Measurements from ENCODE around the gene CKAP2L.

The CKAP2L gene

DNA sequence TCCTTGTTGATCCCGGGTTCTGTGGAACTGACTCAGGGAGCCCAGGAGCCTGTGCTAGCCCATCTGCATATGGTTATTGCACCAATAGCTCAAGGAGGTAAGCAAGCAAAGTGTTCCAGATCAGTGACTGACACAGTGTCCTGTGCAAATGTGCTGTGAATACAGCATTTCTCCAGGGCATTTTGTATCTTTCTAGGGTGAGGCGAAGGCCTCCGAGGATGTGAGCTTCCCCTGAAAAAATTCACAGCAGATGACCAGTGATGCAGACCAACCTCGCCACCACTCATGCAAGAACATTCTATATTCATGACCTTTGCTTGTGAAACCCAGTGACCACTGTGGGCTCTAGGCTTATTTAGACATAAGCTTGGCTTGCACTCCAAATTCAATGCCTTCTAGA lies 58.8 kb downstream of the CKAP2L start:
- DNase-seq: no peak

DNA sequence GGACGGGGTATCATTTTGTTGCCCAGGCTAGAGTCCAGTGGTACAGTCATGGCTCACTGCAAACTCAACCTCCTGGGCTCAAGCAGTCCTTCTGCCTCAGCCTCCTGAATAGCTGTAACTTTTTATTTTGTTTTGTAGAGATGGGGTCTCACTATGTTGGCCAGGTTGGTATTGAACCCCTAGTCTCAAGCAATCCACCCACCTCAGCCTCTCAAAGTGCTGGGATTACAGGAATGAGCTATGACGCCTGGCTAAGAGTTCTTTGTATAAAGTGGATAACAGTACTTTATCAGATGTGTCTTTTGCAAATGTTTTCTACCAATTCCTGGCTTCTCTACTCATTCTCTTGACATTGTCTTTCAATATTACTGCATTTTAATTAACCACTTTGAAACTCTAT lies 60.7 kb downstream of the CKAP2L start:
- no peak for DNase-seq

DNA sequence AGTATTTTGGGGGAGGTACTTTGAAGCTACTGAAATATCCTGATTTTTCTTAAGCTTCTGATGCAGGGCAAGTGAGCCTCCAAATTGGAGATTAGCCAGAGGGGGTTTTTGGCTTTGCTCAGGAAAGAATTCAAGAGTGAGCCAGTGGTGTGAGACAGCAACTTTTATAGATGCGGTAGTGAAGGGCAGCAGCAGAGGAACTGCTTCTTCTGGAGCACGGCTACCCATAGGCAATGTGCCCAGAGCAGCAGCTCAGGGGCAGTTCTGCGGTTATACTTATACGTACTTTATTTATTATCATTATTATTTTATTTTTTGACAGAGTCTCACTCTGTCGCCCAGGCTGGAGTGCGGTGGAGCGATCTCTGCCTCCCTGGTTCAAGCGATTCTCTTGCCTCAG lies 63.4 kb downstream of the CKAP2L start:
- DNase-seq: no peak

DNA sequence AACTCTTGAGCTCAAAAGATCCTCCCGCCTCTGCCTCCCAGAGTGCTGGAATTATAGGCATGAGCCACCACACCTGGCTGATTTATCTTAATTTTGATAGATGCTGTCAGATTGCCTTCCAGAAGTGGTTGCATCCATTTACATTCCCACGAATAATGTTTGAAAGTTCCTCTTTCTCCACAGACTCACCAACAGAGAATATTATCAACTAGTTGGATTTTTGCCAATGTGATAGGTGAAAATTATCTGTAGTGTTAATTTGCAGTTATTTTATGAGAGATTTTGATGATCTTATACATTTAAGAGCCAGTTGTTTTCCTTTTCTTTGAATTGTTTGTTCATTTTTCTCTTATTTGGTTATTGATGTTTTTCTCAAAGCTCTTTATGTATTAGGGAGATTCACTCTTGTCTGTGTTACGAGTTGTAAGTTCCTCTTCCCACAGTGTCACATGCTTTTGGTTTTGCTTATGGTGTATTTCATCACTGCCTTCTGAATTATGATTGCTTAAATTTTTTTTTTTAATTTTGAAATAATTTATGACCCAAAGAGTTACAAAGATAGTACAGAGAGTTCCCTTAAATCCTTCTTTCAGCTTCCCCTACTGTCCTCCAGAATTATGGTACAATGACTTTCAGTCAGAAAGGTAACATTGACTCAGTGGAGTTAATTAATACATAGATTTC lies 64.3 kb downstream of the CKAP2L start:
- no peak for DNase-seq

DNA sequence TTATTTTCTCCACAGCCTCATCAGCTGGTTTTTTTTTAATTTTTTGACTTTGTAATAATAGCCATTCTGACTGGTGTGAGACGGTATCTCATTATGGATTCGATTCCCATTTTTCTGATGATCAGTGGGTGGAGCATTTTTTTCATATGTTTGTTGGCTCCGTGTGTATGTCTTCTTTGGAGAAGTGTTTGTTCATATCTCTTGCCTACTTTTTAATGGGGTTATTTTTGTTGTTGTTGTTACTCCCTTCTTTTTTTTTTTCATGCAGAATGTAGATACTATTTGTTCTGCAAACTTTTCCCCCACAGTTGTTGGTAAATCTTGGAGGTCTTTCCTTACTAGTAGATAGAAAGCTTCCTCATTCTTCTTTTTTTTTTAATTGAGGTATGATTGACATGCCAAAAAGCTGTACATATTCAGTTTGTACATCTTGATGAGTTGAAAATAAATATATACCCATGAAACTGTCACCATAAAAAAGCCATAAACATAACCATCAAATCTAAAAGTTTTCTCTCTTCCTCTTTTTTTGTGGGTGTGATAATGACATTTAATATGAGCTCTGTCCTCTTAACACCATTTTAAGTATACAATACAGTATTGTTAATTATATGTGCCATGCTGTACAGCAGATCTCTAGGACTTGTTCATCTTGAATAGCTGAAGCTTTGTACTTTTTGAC lies 65.4 kb downstream of the CKAP2L start:
- no peak for DNase-seq

DNA sequence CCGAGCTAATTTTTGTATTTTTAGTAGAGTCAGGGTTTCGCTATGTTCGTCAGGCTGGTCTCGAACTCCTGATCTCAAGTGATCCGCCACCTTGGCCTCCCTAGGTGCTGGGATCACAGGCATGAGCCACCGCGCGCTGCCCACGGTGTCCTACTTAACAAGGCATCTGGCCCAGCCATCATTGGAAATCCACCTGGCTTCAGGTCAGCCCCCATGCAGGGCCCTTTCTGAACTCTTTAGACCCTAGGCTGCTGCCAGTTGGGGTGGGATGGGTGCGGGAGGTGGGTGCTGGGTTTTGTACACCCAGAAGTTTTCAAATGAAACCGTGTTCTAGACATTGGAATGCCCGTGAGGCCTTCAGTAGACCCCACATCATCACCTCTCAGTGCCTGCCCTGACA lies 70.2 kb downstream of the CKAP2L start:
- DNase-seq: no peak

DNA sequence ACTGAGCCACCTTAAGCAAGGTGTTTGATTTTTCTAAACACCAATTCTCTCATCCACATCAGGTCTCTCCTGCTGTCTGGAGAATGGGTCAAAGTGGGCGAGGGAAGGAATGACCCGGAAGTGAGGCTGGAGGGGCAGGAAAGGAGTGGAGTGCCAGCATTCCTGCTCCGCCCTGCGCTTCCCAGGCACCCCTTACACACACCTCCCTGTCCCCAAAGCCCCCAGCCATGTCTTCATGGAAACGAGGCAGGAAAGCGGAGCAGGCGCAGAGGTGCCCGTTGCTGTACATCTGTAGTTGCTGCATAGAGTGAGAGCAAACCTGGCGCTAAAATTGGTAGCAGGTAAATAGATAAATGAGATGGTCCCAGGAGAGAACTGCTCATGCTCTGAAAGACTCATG lies 70.8 kb downstream of the CKAP2L start:
- no peak for DNase-seq

DNA sequence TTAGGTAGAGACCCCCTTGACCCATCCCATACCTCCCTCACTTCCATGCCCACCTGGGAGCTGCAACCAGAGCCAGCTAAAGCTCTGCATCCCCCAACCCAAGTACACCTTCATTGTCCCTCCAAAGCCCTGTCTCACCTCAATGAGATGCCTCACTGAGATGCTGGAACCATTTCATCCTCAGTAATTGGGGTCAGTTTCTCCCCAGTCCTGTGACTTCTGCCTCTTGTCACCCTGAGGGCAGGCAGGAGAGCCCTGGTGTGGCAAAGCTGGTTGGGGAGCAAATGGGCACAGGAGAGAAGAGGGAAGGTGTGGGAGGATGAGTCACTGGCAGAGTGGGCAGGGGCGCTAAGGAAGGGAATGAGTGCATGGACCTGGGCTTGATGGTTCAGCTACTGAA lies 71.5 kb downstream of the CKAP2L start:
- peak; percentile 62 for DNase-seq

DNA sequence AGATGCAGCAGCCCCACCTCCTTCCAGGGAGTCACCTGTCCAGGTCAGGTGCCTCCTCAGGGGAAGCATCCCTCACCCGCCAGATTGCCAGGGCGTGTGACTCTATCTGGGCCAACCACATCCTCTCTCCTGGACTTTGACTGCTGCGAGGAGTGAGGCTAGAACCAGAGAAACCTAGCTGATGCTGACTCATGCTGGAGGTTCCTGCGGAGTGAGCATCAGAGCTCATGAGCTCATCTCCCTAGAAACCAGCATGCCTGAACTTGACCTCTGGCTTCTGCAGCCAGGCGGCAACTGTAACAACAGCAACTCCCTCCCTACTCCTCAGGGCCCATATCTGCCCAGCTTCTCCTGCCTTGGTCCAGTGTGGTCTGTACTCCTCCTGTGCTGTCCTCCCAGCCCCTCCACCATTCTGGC lies 71.9 kb downstream of the CKAP2L start:
- DNase-seq: peak; percentile 54

DNA sequence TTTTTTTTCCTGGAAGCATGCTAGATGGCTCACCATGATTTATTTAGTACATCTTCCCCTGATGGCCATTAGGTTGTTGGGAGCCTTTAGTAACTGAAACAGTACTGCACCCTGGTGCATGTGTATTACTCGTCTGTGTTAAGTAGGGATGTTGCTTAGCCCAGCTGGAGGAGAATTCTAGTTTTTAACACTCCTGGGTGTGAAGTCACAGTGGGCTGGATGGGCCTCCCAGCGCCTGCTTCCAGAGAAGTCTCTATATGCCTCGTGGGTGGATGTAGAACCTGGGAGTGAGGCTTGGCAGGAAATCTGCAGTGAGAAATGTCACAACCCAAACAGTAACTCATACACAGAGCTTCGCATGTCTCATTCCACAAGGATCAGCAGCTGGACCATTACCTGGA lies 72.5 kb downstream of the CKAP2L start:
- DNase-seq: no peak

DNA sequence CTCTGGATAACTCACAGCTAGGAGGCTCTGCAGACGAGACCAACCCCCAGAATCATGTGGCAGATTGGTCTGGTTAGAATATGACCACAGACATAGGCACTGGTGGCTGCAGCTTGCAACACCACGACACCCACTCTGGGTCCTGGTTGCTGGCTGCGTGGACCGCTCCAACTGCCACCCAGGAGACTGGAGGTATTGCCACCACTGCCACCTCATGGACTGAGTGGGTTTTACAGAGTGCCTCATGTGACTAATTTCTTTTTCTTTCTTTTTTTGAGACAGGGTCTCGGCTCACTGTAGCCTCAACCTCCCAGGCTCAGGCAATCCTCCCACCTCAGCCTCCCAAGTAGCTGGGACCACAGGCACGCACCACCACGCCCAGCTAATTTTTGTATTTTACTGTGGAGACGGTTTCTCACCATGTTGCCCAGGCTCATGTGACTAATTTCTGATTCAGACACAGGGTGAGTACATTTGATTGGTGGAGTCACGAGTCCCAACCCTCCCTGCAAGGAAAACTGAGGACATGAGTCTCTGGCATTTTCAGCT lies 73.5 kb downstream of the CKAP2L start:
- peak; percentile 67 for DNase-seq

DNA sequence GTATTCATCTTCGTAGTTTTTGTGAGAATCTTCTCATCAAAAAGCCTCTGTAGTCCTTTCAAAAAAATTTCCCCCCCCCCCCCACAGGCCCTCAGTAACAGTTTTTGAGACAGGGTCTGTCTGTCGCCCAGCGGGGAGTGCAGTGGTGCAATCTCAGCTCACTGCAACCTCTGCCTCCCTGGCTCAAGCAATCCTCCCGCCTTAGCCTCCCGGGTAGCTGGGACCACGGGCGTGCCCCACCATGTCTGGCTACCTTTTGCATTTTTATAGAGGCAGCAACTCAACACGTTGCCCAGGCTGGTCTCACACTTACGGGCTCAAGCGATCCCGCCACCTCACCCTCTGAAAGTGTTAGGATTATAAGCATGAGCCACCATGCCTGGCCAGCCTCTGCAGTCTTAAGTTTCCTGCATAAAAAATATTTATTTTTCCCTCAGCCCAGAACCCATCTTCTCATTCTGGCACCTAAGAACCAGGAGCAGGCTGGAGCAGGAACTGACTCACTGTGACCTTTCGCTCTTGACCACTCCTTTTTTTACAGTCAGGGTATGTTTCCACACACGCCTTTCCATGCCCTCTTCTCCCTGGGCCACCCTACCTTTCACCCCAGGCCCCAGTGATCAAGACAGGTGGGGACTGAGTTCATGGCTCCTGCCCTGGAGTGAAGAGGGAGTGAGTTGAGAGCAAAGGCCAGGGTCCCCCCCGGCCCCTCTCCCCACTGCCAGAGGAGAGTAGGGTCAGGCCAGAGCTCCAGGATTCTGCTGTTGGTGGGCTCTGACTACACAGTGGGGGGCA lies 76.1 kb downstream of the CKAP2L start:
- no peak for DNase-seq

DNA sequence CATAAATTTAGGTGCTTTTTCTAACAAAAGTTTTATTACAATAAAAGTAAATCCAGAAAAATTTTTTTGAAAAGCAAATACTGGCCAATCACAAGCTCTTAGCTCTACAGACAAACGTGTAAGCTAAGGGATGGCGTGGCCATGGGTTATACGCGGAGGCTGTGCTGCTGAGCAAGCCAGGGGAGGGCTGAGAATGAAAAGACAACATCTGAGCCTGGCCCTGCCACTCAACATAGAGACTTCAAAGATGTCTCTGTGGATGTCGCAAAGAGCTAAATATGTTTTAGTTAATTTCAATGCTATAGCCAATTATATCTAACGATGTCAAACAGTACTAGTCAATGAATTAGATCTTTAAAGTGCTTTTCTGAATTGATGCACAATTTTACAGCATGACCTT lies 76.9 kb downstream of the CKAP2L start:
- DNase-seq: no peak
